GM18868 (cell line): ENCODE results near the gene HOXD1.

Experiments used
- ATAC-seq: cut with Tn5 transposase; IDR thresholded peaks from one replicate; pipeline ENCODE4 v1.9.1; 2021; ENCODE audit warnings: mild to moderate bottlenecking, moderate library complexity; ENCODE audit not compliant: unreplicated experiment

The HOXD1 gene

DNA sequence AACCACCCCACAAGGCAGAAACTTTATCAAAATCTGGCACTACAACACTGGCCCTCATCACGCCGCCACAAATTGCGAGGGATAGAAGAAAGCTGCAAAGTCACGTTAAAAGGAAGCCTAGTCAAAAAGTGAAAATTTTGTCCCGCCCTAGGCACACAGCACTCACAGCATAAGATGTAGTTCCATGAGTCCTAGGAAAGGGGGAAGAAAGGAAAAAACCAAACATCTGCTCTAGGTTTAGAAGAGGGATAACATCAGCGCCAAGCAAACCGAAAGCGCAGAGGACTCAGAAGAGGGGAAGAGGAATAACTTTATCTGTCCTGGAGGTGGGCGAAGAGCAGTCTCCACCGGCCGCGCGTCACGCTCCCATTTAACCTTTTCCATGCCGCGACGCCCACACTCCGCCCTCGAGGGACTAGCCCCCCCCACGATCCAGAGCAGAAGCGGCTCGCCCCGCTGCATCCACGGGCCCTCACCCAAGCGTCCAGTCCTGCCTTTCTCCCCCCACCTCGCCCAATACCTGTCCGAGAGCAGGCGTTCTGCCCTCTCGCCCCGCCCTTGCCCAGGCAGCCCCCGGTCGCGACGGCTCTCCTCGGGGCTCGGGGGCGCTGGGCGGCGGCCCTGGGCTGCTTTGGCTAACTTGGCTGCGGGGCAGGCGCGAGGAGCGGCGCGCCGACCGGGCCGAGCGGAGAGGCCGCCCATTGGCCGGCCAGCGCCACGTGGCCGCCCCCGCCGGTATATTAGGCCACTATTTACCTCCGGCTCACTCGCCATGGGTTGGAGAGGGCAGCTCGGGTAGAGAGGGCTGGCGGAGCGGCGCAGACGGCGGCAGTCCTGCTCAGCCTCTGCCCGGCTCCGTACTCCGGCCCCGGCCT lies at the start of gene HOXD1:
Gene HOXD1, plus strand, starts transcription at position 770 of the 875 bp plus-strand sequence. CDS start 134 bp downstream, outside the sequence.
- no peak for ATAC-seq

DNA sequence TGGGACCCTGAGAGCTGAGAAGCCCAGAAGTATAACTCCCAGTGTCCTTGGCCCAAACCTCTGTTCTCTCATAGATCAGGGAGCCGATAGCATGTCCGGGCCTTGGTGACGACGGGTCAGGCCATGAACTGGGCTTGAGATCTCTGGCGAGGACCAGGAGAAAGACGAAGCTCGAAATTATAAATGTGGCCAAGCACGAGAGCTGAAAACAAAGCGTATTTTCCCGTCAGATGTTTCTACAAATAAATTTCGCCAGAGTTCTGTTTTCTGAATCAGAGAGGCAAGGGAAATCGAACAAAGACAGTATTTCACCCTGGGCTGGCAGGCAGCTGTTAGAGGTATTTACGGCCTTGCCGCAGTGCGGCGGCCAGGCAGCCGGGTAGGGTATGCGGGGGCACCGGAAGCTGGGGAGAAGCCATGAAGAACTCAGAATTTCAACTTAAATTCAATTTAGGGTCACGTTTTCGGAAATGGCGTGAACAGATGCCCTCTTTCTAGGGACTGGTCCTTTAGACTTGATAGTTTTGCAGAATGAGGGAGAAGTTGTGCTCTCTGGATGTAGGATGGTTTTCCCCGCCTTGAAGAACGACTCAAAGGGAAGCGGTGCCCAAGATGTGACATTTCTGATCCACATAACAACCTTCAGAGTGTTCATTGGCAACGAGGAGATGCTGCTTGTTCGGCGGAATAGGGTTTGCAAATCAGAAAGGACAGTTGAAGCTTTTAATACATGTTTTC lies 49.4 kb upstream of the HOXD1 start:
- ATAC-seq, result no peak

DNA sequence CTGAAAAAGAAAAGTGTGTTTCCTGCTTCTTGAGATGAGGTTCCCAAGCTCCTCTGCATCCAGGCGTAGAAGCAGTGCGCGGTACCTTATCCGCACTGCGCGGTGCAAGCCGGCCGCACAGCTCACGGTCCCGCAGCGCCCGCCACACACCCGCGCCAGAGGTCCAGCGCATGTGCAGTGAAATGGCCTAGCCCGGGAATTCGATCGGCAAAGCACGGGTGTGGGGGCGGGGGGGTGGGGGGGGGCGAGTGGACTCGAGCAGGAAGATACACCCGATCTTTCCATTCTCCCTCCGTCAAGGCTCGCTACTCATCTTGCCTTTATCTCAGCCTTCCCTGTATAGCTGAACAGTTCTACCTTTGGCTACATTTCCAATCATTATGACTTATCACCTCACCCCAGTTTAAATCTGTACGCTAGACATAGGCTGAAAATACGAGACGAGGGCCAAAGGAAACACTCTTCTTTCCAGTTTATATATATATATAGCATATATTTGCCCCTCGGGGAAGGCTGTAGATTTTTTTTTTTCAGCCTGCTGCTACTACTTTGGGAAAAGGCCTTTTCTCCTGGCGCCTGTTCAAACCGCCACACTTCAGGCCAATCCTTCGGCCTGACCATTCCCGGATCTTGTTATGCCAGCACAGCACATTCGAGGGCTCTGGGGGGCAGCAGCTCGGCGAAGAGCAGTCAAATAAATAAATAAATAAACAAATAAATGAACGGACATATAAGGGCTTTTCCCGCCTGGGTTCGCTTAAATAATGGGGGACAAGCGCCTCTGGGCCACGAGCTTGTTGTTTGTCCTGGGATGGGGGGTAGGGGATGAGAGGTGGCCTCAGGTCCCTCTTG lies 48.6 kb upstream of the HOXD1 start:
- ATAC-seq, result no peak

DNA sequence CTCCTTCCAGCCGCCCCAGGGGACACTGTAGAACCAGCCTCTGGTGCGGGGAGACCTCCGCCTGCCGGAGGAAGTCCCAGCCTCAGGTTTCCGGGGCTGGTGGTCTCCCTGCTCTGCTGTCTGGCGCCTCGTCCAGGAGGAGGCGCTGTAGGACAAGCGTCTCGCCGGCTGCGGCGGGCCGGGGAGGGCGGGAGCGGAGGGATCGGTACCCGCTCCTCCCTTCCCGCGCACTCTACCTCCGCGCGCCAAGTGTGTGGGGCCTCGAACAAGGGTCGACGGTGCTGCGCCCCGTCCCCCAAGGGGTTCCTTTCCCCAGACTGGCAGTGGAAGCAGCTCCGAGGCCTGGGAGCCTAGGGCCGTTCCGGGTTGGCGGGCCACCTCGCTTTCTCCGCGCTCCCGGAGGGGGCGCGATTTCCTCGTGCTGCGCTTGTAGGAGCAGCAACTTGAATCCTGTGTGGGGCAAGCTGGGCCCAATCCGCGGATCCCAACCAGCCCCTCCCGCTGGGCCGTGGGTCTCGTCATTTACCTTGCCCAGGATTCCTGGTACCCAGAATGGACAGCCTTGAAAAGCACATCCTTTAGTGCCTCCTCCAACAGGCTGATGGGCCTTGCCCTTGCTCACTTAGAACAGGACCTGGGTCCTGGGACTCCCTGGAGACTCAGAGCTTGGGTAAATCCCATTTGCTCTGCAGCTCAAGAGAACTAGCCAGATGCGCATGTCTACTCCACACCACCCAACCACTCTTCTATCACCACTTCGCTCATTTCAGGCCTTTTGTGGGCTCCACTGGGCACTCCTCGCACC lies 47.8 kb upstream of the HOXD1 start:
- peak; percentile 91 for ATAC-seq

DNA sequence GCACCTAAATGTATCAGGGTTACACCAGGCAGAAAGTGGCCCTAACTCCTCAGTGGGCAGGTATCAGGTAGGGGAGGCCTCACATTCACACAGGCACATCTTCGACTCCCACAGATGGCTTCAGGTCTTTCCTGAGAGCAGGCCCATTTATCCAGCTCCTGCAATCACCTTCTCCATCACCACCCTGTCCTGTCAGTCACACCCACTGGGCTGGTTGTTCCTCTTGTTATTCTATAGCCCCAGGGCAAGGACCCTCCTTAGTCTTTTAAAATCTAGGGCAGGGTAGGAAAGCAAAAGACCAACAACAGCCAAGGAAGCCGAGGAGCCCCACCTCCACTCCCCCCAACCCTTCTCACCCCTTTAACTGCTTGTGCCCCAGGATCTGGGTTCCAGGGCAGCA lies 46.2 kb upstream of the HOXD1 start:
- ATAC-seq, result no peak

DNA sequence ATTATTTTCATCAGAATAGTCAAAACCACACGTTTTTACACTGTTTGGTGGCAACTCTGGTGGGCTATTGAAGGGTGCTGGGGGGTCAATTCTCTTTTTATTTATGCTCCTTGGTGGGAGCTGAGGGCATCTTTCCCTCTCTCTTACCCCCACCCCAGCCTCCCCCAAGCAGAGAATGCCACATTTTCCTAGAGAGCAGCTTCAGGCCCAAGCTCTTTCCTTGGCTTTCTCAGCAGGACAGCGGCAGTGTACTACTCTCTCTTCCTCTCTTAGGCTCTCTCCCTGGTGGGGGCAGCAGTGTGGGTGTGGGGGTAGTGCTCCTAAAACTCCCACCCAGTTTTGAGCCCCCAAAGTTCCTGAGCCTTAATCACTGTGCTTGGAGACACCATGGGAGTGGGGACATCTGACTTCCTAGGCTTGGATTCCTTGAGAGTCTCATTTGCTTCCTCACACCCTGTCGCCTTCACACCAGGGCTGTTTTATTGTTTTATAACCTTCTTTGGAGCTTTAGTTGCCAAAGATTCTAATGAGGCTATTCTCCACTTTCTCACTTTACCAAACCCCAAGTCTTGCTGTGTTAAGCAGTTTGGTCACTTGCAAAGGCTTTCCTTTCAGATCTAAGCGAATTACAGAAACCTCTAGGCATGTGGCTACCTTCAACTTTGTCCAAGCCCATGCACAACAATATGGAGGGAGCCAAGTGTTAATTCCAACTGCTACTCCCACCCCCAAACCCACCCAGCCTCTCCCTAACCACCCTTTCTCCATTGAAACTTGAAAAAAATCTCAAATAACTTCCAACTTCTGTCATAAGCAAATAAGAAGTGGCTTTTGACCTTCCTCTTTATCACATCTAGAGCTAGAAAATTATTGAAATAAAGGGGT lies 43.1 kb upstream of the HOXD1 start:
- ATAC-seq, result no peak

DNA sequence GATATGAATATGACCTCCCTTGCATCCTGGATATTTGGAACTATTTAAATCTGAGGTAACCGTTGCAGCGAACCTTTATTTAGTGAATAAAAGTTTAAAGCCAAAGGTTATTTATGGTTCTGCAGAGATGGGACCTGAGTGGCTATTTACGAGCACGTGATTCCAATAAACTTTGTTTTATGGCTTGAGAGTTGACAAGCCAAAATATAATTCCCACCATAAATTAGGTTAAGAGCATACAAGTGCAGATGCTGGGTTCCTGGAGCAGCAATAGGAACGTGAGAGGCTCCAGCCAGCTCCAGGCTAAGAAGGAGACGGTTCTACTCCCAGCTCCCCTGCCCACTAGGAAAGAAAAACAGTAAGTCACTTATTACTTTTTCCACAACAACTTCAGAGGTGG lies 42.4 kb upstream of the HOXD1 start:
- no peak for ATAC-seq

DNA sequence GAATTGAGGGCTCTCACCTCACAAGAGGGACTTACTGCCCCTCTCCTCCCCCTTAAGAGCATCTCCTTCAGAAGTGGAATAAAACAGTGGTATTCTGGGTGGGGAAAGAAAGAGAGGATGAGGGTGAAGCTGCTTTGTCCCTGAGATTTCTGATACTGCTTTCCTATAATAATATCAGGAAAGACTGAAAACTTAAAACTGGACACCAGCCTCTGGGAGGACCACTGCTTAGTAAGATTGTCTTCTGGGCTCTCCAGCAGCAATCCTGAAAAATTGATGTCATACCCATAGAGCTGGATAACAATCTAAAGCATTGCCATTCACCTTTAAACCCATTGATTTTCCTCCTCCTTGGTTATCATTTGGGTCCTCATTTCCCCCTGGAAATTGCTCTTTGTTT lies 41.8 kb upstream of the HOXD1 start:
- no peak for ATAC-seq

DNA sequence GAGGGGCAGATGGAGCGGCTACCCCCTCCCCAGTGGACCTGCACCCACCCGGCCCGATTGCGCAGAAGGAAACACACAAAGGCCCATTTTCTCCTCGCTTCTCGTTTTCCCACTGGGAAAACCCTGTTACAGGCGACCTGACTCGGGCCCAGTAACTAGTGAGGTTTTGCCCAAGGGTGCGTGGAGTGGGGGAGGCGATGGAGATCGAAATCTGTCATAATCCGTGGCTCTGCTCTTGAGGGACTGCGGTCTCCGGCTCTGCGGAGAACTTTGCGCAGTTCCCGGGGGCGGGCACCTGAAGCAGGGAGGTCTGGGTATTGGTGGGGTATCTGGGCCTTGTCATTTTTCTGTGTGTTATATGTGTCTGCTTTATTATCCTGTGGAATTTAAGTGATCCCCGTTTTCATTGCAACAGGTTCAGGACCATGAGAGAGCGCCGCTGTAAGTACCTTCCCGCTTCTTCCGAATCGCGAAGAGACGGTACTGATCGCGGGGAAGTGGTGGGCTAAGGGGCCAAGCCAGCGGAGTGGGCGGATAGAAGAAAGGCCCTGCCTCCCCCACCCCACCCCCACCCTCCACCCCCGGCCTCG lies 41.2 kb upstream of the HOXD1 start:
- ATAC-seq, result no peak

DNA sequence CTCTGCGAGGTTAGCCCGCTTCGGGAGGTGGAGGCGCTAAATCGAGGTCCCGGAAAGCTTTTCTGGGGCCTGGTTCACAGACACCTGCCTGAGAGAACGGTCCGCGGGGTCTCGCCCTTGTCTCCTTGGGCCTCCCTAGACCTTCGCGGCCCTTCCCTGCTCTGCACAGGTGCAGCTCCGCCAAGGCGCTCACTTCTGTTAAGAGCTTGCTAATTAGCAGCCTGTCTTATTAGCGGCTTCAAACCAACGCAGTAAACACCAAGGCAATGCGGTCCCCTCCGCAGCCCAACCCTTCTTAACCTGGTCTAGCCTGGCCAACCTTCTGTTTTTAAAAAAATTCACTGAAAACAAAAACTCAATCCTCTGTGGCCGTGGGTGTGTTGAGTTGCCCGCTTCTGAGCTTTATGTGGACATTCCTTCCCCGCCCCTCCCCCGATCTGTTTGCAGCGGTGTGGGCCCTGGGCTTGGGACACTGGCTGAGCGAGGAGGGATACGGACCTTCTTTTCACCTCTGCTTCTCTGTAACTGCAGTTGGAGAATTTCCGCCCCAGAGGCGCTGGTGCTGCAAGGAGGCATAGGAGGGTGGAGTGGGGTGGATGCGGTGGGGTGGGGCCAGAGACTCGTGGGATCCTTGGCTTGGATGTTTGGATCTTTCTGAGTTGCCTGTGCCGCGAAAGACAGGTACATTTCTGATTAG lies 40.5 kb upstream of the HOXD1 start:
- no peak for ATAC-seq

DNA sequence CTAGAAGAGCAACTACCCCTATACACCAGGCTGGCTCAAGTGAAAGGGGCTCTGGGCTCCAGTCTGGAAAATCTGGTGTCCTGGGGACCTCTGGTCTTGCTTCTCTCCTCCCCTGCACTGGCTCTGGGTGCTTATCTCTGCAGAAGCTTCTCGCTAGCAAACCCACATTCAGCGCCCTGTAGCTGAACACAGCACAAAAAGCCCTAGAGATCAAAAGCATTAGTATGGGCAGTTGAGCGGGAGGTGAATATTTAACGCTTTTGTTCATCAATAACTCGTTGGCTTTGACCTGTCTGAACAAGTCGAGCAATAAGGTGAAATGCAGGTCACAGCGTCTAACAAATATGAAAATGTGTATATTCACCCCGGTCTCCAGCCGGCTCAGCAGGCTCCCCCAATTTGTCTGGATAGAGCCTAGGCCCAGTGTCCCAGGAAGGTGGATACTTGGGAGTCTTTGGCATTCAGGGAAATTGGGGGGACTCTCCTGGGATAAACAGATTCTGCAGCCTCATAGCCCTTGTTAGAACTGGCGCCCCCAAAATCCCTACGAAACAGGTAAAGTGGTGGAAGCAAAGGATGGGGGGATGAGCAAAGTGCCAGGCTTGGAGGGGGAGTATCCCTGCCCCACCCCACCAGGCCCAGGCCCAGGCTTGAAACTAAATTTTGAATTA lies 39.6 kb upstream of the HOXD1 start:
- no peak for ATAC-seq

DNA sequence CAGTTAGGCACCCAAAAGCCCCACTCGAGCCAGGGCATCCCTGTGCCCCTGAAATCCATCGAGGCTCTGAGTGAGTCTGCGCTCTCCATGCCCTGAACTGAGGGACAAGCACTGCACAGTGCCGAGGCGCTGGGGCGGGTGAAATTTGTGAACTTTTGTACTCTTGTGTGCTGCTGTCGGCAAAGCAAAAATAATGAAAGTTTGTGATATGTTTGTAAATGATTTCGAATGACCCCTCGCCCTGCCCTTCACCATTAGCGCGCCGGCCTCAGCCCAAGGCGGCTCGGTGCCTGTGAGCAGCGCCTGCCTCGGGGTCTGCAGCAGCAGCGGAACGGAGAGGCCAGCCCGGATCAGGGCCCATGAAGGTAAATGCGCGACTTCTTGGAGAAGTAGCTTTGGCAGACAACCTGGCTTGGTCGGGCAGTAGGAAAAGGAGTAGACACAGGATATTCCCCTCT lies 39.0 kb upstream of the HOXD1 start:
- ATAC-seq, result no peak

DNA sequence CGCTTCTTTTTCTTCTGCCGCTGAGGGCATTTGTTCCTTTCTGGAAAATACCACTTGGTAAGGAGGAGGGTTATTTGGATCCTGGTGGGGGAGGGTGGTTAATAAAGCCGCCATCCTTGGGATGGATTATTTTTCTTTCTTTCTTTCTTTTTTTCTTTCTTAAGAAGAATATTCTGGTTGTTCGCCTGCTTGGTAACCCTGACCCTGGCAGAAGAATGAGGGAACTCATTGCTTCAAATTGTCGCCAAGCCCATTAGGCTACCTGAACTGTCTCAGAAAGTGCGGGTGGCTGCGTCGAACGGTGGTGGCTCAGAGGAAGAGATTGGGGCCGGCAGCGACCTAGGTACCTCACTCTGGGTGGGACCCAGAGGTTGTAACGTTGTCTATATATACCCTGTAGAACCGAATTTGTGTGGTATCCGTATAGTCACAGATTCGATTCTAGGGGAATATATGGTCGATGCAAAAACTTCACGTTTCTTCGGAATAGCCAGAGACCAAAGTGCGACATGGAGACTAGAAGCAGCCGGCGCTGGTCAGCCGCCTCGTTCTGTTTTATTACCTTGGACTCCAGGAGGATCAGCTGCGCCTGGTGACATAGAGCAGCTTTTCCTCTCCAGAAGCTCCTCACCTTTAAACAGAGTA lies 38.4 kb upstream of the HOXD1 start:
- no peak for ATAC-seq

DNA sequence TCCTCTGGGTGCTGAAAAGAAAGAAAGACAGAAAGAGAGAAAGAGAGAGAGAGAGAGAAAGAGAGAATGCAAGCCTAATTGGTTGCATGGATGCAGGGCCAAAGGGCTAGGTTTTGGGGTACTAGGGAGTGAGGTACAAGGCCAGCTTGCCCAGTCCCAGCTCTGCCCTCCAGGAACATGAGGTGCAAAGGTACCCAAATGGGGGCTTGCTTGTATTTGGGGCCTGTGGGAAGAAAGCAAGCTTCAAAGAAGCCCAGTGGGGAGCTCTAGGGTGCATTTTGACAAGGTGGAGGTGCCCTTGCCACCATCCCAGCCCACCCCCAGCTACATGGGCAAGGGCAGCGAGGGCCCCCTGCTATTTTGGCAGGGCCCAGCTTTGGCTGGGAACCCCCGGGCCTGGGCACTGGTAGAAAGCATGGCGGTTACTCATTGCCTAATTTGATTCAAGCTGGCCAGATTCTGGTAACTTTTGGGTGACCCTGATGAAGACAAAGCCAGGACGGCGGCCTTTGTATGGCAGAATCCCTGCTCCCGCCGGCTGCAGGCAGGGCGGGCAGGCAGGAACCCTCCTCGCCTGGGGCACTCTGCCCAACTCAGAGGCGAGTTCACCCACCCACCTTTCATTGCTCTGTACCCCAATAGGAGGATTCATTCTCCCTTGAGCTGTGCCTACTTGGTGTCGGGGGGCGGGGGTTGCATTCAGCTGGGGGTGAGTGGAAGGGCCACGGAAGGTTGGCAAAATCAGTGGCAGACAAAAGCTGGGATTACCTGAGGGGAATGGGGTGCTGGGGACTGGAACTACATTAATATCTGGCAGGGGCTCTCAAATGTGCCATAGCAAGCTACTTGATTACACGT lies 37.7 kb upstream of the HOXD1 start:
- ATAC-seq, result no peak

DNA sequence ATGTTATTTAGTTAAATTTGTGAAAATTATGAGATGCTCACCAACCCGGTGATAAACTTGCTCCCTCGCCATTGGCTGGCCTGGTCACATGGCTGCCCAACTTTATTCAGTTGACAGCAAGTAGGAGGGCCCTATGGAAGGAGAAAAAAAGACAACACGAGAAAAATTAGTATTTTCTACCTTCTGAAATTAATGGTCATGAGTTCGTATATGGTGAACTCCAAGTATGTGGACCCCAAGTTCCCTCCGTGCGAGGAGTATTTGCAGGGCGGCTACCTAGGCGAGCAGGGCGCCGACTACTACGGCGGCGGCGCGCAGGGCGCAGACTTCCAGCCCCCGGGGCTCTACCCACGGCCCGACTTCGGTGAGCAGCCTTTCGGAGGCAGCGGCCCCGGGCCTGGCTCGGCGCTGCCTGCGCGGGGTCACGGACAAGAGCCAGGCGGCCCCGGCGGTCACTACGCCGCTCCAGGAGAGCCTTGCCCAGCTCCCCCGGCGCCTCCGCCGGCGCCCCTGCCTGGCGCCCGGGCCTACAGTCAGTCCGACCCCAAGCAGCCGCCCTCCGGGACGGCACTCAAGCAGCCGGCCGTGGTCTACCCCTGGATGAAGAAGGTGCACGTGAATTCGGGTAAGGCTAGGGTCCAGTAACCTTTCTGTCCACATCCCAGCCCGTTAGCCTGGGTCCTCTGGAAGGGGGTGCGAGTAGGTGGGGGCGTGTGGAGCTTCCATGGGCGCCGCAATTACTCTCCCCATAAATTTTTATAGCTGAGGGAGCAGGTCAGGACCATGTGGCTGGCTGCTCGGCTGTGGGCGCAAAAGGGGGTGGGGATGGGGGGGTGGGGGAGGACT lies 36.8 kb upstream of the HOXD1 start, which contains the start of gene HOXD4:
Gene HOXD4, plus strand, starts transcription at position 109 of the 846 bp plus-strand sequence. Its CDS starts 84 bp downstream, at position 193.
- no peak for ATAC-seq
